NK-92 (cell line): Measurements from ENCODE around the gene DCAF4L1.

Source experiments
- DNase-seq: peaks from one replicate; lab custom pipeline; 2025; ENCODE audit not compliant: unreplicated experiment; lab: John Stamatoyannopoulos, UW

Gene DCAF4L1

DNA sequence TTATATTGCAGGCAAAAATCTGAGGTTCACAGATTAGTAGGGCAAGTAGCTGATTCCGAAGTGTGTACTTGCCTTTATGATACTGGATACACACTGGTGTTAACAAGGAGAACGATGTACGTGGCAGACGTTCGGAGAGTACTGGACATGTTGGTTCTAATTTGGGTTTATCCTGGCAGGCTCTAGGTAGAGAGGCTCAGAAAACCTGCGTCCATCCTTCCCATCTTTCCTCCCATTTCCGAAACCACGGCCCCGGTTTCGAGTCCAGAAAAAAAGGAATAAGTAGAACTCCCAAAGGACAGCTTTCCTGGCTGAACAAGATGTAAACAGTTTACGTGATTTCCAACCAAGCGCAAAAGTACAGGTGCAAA, 8.4 kb downstream of the DCAF4L1 start:
- no peak for DNase-seq

DNA sequence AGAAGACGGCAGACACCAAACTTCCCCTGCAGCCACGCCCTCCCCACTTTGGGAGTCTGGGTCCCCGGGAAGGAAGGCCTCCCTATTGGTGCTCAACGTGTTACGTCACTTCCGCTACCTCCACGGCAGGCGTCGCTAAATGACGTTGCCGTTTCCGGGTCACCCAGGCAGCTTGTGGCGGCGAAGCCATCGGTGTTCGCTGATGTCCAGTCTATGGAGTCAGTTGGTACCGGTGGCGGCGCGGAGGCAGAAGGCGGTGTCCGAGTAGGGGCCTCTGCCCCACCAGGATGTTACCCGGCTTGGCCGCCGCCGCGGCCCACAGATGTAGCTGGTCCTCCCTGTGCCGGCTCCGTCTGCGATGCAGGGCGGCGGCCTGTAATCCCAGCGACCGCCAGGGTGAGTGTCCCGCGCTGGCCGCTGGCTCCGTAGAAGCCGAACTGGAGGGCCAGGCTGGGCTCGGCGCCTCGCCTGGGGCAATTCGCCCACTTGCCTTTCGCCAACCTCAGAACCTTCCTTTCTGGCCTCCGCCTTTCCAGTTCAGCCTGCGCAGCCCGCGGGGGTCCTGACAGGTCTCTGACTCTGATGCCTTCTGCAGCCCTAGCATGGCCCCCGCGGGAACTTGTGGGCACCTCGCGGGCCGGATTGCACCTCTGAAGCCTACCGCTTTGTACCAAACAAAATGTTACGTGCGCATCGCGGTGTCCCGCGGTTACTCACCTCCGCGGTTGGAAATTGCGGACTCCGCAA, 9.0 kb downstream of the DCAF4L1 start, which contains the start of gene SLC30A9:
TSS of gene SLC30A9 (plus strand) at position 166 of the 747 bp plus-strand sequence. CDS start at position 288, 122 bp downstream.
- peak; percentile 60 for DNase-seq

DNA sequence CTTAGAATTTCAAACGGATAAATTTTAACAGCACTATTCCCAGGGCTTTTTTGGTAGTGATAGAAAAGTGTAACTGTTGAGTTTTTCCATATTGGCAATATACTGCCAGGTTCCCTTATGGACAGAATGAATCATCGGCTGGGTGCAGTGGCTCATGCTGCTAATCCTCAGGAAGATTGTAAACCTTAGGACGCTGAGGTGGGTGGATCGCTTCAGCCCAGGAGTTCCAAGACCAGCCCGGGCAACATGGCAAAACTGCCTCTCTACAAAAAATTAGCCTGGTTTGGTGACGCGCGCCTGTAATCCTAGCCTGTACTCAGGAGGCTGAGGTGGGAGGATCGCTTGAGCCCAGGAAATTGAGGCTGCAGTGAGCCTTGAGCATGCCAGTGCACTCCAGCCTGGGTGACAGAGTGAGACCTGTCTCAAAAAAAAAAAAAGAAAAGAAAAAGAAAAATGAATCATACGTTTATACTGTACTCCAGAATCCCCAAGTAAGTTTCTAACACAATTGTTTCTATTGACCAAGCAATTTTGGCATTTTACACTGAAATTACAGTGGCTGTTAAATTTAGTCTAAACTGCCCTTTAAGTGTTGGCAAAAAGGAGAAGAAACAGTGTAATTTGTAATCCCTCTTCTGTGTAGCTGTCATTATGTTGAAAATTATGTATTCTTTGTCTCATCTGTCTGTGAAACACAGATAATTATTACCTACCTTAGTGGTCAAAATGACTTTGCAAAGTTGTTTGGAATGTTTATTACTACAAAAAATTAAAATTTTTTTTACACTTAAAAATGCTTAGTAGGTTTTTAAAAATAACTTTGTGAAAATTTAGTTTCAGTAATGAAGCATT, 10.6 kb downstream of the DCAF4L1 start:
- no peak for DNase-seq

DNA sequence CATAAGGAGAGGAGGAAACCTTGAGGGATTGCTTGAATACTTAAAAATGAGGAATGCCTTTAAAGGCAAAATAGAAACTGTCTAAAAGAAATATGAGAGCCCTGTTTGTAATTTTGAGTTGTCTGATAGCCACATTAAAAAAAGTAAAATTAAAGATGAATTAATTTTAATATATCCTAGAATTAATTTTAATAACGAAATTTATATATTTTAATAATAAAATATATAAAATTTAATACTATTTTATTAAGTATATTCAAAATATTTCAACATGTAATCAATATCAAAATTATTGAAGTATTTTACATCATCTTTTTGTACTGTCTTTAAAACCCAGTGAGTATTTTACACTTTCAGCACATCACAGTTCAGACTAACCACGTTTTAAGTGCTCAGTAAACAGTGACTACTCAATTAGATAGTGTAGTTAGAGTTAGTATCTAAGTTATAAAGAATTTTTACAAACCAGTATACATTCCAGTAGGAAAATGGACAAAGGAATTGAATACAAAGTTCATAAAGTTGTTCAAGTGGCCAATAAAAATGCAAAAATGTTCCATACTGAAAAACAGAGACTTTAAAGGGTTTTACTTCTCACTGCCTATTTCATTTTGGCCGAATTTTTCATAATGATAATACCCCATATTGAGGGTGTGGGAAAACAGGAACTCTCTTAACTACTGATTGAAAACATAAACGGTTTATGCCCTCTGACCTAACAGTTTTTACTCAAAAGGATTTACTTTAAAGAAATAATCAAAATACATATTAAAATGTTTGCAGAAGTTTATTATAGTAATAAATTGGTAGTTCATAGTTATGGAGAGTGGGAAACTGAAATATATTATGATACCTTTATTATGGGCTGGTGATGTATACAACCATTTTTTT, 11.7 kb downstream of the DCAF4L1 start:
- DNase-seq, result no peak

DNA sequence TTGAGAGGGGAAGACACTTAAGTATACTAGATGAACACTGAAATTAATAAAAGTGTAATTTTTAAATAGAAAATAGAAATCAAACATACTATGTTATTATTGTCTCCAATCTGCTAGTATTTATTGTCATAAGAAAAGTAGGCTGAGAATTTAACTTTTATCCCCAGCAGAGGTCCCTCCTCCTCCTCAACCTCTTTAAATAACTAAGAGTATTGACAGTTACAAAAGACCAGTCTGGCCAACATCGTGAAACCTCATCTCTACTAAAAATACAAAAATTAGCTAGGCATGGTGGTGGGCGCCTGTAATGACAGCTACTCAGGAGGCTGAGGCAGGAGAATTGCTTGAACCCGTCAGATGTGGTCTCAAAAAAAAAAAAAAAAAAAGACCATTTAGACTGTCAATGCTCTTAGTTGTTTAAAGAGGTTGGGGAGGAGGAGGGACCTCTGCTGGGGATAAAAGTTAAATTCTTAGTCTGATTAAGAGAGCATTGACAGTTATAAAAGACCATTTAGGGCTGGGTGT, 13.0 kb downstream of the DCAF4L1 start:
- no peak for DNase-seq

DNA sequence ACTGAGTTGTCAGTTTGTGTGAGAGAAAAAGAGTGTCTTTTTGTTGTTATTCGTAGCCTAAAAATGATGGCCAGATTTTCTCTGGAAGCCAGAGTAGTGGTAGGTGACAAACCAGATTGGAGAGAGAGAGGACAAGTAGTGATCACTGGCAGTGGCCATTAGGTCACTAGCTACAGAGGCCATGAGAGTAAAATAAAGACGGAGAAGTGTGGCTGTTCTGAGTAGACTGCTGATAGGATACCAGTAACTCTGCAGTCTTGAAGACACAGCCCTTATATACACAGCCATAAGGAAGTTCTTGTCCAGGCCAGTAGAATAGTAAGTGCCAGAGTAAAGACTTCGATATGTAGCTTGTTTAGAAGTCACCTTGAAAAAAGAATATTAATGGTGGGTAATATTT, 16.5 kb downstream of the DCAF4L1 start:
- DNase-seq, result no peak

DNA sequence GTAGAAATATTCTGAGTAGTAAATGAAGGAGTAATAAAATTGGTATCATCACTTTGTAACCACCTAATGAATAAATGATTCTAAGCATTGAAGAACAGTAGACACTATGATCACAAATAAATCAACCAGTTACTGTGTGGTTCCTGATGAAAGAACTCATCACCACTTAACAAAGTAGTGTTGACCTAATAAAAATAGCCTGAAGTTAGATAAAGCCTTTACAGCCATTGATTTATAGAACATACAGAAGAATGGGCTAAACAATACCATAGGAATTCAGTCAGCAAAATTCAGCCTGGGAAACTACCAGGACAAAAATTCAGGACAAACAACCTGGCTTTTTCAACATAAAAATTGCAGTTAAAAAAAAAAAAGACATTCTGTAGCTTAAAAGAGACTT, 17.8 kb downstream of the DCAF4L1 start:
- DNase-seq, result no peak

DNA sequence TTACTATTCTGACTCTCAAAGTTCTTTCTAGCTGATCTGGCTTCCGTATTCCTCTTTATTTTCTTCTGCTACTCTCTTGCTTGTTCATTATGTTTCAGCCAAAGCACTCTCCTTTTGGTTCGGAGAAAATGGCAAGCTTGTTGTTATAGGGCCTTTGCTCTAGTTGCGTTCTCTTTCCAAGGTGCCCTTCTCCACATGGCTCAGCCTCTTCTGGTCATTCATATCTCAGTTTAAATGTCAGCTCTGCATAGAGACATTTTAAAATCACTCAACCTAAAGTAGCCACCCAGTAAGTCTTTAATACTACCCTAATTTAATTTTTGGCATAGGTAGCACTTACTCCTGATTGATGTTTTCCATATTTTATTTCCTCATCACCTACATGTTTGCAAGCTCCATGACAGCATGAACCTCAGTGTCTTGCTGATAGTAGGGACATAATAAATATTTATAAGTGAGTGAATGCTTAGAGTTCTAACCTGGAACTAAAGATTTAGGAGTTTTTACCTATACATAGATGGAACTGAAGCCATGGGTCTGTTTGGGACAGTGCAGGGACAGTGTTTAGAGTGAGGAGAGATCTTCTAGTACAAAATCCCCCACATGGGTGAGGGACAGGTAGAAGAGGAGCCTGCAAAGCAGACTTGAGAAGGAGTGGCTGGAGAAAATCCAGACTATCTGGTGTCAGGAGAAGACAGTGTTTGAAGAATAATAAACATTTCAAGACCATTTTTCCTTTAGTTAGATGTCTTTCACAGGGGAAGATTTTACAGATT, 26.6 kb downstream of the DCAF4L1 start:
- no peak for DNase-seq

DNA sequence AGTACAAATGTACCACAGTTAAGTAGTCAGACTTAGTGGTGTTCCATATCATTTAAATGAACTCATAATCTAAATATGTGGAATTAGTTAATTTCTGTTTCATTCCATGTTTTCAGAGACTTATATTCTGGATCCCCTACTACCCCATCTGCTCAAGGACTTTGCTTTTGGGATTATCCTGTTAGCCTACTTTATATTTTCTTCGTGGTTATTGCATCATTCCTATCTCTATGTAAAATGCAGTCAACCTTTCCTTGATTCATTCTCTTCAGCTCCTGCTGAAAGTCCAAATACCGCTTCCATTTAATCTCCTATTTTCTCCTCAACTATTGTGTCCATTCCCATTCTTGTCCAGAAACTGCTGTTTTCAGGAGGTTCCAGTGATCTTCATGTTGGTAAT, 33.9 kb downstream of the DCAF4L1 start:
- no peak for DNase-seq

DNA sequence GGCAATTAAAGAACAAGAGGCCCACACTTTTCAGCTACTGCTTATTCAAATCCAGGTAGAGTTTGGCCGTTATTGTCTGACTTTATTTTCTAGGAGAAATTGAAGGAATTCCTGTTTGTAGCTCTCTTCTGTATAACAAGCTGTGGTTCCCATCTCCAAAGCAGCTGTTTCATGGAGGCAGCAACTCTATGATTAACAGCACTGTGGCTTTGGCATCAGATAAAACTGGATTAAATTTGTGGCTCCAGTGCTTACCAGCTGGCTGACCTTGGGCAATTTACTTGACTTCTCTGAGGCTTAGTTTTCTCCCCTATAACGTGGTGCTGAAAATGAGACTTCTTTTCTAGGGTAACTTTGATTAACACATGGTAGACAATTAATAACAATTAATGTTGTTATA, 36.9 kb downstream of the DCAF4L1 start:
- DNase-seq, result no peak
